Measurements from ENCODE around the gene NCS1. TPM values are rescaled to one million over a fixed set of nuclear protein-coding genes. Genes with fewer than 3 reads are reported as not detected.

The NCS1 gene
- total and polyA plus RNA-seq, 2 donors (not counting 1 experiment from before 2014, with no cell fraction given), result 44.9 to 52.0 TPM

DNA sequence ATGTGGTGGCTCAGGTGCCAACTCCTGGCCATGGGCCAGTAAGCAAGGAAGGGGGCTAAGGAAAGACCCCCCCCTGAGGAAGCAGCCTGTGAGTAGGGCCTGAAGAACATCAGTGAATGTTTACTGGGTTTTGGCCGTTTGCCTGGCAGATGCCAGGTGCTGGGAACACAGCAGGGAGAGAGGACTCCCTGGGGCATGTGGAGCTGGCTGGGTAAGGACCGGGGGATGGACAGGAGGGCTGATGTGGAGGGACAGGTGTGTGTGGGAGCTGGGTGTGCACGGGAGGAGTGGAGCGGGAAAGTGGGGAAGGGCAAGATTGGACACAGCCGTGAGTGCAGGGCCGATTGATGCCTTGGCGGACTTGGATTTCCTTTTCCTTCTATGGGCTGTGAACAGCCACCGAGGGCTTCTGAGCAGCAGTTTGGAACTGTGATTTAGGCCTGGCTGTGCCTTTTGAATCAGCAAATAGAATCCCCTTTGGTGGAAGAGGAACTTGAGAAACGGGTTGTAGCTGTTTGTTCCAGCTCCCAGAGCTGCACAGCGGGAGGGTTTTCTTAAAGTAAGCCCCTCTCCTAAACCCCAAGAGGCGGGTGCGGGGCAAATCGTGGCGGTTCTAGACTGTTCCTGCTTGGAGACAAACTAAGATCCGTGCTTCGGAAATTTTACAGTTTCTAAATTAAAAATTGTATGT, 96.5 kb downstream of the NCS1 start:
- H3K27ac ChIP-seq (ENCODE audit: insufficient read depth, low read length), result no peak overlapping the region
- no peaks in the 10 kb centered on the region for H3K9me3 ChIP-seq (ENCODE audit: control insufficient read depth, insufficient read depth, low read depth, low read length)
- H3K9ac ChIP-seq (ENCODE audit: insufficient read depth, low read length), result no peak overlapping the region
- peaks cover 44% of the 10 kb centered on the region for H3K27me3 ChIP-seq (ENCODE audit: control insufficient read depth, insufficient read depth, low read length)
- no peaks in the 10 kb centered on the region for H3K79me2 ChIP-seq (ENCODE audit: control insufficient read depth, insufficient read depth, low read length)
- no peak overlapping the region for H3K4me3 ChIP-seq (replicated peaks in 1 of 4; ENCODE audit: control extremely low read depth in 1 of 4, insufficient read depth in 1 of 4, low read depth in 3 of 4, low read length in 4 of 4)
- no peaks in the 10 kb centered on the region for H4K20me1 ChIP-seq (ENCODE audit: control insufficient read depth, extremely low read depth, insufficient read depth, low read length)
- TF ChIP-seq, protein P1, sequence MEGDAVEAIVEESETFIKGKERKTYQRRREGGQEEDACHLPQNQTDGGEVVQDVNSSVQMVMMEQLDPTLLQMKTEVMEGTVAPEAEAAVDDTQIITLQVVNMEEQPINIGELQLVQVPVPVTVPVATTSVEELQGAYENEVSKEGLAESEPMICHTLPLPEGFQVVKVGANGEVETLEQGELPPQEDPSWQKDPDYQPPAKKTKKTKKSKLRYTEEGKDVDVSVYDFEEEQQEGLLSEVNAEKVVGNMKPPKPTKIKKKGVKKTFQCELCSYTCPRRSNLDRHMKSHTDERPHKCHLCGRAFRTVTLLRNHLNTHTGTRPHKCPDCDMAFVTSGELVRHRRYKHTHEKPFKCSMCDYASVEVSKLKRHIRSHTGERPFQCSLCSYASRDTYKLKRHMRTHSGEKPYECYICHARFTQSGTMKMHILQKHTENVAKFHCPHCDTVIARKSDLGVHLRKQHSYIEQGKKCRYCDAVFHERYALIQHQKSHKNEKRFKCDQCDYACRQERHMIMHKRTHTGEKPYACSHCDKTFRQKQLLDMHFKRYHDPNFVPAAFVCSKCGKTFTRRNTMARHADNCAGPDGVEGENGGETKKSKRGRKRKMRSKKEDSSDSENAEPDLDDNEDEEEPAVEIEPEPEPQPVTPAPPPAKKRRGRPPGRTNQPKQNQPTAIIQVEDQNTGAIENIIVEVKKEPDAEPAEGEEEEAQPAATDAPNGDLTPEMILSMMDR (conservative IDR thresholded peaks at IDR 0.05 in 1 of 2, IDR thresholded peaks at IDR 0.05 in 1 of 2; ENCODE audit: low read depth in 1 of 2, low read length in 2 of 2), result no peak
- no peak for TF ChIP-seq EZH2 (IDR thresholded peaks at IDR 0.05; ENCODE audit: low read length, missing control alignments)
- no peak overlapping the region for H3K4me2 ChIP-seq (ENCODE audit: extremely low read depth, insufficient read depth, low read length)
- H3K36me3 ChIP-seq (ENCODE audit: control insufficient read depth, insufficient read depth, low read length), result no peaks in the 10 kb centered on the region
- H2AFZ ChIP-seq (ENCODE audit: low read length), result no peak overlapping the region
- H3K4me1 ChIP-seq (ENCODE audit: control insufficient read depth, extremely low read depth, insufficient read depth, low read length), result no peaks in the 10 kb centered on the region
- DNase-seq (ENCODE audit: low read depth in 2 of 2), result no peak

DNA sequence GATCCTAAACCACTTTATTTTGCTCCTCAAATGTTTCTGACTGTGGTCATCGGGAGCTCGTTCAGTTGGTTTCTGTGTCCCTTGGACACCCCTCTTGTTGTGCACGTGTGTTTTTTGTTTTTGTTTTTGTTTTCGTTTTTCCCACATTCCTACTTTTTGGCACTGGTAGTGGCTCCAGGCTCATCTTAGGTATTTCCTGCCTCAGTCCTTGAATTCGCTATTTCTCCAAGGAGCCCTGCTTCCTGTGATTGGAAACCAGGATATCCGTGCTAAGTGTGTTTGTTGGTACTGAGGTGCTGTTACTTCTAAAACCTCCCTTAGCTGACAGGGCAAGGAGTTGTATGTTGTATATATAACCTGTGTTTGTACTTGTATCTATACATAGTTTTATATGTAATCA, 99.3 kb downstream of the NCS1 start:
- no peak for TF ChIP-seq EZH2 (IDR thresholded peaks at IDR 0.05; ENCODE audit: low read length, missing control alignments)
- TF ChIP-seq, protein P1 (conservative IDR thresholded peaks at IDR 0.05 in 1 of 2, IDR thresholded peaks at IDR 0.05 in 1 of 2; ENCODE audit: low read depth in 1 of 2, low read length in 2 of 2), result no peak
- Histone ChIP-seq H3K9ac (ENCODE audit: insufficient read depth, low read length) (no peak overlapping the region), H3K27ac (ENCODE audit: insufficient read depth, low read length) (no peak overlapping the region), H3K4me3 (replicated peaks in 1 of 4; ENCODE audit: control extremely low read depth in 1 of 4, insufficient read depth in 1 of 4, low read depth in 3 of 4, low read length in 4 of 4) (no peak overlapping the region), H3K4me1 (ENCODE audit: control insufficient read depth, extremely low read depth, insufficient read depth, low read length) (no peaks in the 10 kb centered on the region), H3K79me2 (ENCODE audit: control insufficient read depth, insufficient read depth, low read length) (no peaks in the 10 kb centered on the region), H3K4me2 (ENCODE audit: extremely low read depth, insufficient read depth, low read length) (no peak overlapping the region), H2AFZ (ENCODE audit: low read length) (no peak overlapping the region), H3K36me3 (ENCODE audit: control insufficient read depth, insufficient read depth, low read length) (no peaks in the 10 kb centered on the region), H3K9me3 (ENCODE audit: control insufficient read depth, insufficient read depth, low read depth, low read length) (no peaks in the 10 kb centered on the region), H4K20me1 (ENCODE audit: control insufficient read depth, extremely low read depth, insufficient read depth, low read length) (no peaks in the 10 kb centered on the region), H3K27me3 (ENCODE audit: control insufficient read depth, insufficient read depth, low read length) (peaks cover 19% of the 10 kb centered on the region)
- no peak for DNase-seq (ENCODE audit: low read depth in 2 of 2)

DNA sequence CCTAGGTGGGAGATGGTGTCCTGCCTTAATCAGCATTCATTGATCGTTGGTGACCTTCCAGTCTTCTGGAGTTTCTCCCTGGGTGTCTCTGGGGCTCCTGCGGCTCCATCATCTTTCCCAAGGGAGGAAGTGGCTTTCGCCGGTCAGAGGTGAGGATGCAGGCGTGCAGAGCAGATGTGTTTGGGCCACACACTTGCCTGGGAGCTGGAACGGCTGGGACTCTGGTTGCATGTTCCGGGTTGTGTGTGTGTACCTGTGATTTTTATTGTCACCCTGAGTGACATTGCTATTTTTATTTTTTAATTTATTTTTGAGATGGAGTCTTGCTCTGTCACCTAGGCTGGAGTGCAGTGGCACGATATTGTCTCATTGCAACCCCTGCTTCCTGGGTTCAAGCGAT, 103.0 kb downstream of the NCS1 start:
- Histone ChIP-seq H2AFZ (ENCODE audit: low read length) (no peak overlapping the region), H3K9me3 (ENCODE audit: control insufficient read depth, insufficient read depth, low read depth, low read length) (no peaks in the 10 kb centered on the region), H3K4me3 (replicated peaks in 1 of 4; ENCODE audit: control extremely low read depth in 1 of 4, insufficient read depth in 1 of 4, low read depth in 3 of 4, low read length in 4 of 4) (no peak overlapping the region), H3K79me2 (ENCODE audit: control insufficient read depth, insufficient read depth, low read length) (no peaks in the 10 kb centered on the region), H3K27ac (ENCODE audit: insufficient read depth, low read length) (no peak overlapping the region), H3K4me1 (ENCODE audit: control insufficient read depth, extremely low read depth, insufficient read depth, low read length) (no peaks in the 10 kb centered on the region), H3K9ac (ENCODE audit: insufficient read depth, low read length) (no peak overlapping the region), H4K20me1 (ENCODE audit: control insufficient read depth, extremely low read depth, insufficient read depth, low read length) (no peaks in the 10 kb centered on the region), H3K27me3 (ENCODE audit: control insufficient read depth, insufficient read depth, low read length) (peaks cover 4% of the 10 kb centered on the region), H3K36me3 (ENCODE audit: control insufficient read depth, insufficient read depth, low read length) (no peaks in the 10 kb centered on the region), H3K4me2 (ENCODE audit: extremely low read depth, insufficient read depth, low read length) (no peak overlapping the region)
- DNase-seq (ENCODE audit: low read depth in 2 of 2), result no peak
- TF ChIP-seq, protein P1 (conservative IDR thresholded peaks at IDR 0.05 in 1 of 2, IDR thresholded peaks at IDR 0.05 in 1 of 2; ENCODE audit: low read depth in 1 of 2, low read length in 2 of 2), result no peak
- no peak for TF ChIP-seq EZH2 (IDR thresholded peaks at IDR 0.05; ENCODE audit: low read length, missing control alignments)

All from fibroblast of lung (primary cell).